ENCODE measurements around the gene HBD.
A peak's percentile ranks its signal among the peaks of the same experiment; 100 is the strongest.
"Not testable (repeated sequence)": the region's sequence is repeated elsewhere in the genome, so short reads cannot be mapped to it uniquely, and the experiment has no call there.

HBD gene

GRCh38 chr11:5234381-5234834, at the start of gene HBD:
Gene HBD (minus strand): TSS chr11:5234483. CDS start chr11:5234433, 50 bp downstream.
- DNase-seq: peak; percentile 23

- DNase-seq: no peak
These were observed 49.6 kb upstream of the HBD start for GRCh38 chr11:5283882-5284281.

GRCh38 chr11:5283086-5283485, 48.8 kb upstream of the HBD start:
- DNase-seq: no peak

- no peak for DNase-seq
These were observed 48.3 kb upstream of the HBD start for GRCh38 chr11:5282628-5283027.

- DNase-seq: no peak
These were observed 47.3 kb upstream of the HBD start for GRCh38 chr11:5281596-5281995.

- peak; percentile 97 for DNase-seq
These were observed 46.4 kb upstream of the HBD start for GRCh38 chr11:5280582-5281102.

GRCh38 chr11:5279471-5280090, 45.3 kb upstream of the HBD start:
- DNase-seq: peak; percentile 8

GRCh38 chr11:5277807-5278382, 43.6 kb upstream of the HBD start:
- DNase-seq: peak; percentile 21

- no peak for DNase-seq
These were observed 42.4 kb upstream of the HBD start for GRCh38 chr11:5276697-5277096.

- DNase-seq: no peak
These were observed 41.3 kb upstream of the HBD start for GRCh38 chr11:5275369-5276110.

- DNase-seq: peak; percentile 8
These were observed 40.1 kb upstream of the HBD start for GRCh38 chr11:5274395-5274794.

GRCh38 chr11:5272395-5273017, 38.2 kb upstream of the HBD start:
- no peak for DNase-seq

GRCh38 chr11:5269715-5270147, 35.4 kb upstream of the HBD start, which contains the start of gene HBE1:
Gene HBE1 (minus strand): TSS chr11:5269945. CDS start chr11:5269890, 55 bp downstream.
- DNase-seq: no peak

- DNase-seq: no peak
These were observed 32.8 kb upstream of the HBD start for GRCh38 chr11:5267033-5267563.

GRCh38 chr11:5266609-5267008, 32.3 kb upstream of the HBD start:
- no peak for DNase-seq

- no peak for DNase-seq
These were observed 31.5 kb upstream of the HBD start for GRCh38 chr11:5265832-5266231.

GRCh38 chr11:5258543-5259262, 24.4 kb upstream of the HBD start:
- no peak for DNase-seq

- no peak for DNase-seq
These were observed 23.0 kb upstream of the HBD start for GRCh38 chr11:5257296-5257695.

GRCh38 chr11:5254646-5255413, 20.5 kb upstream of the HBD start, which contains the start of gene HBG2:
Gene HBG2 (minus strand): TSS chr11:5254781. CDS start chr11:5254728, 53 bp downstream.
- DNase-seq: not testable (repeated sequence)

- DNase-seq: not testable (repeated sequence)
These were observed 19.7 kb upstream of the HBD start for GRCh38 chr11:5254023-5254422.

GRCh38 chr11:5253440-5253839, 19.2 kb upstream of the HBD start:
- DNase-seq: not testable (repeated sequence)

Measured in fibroblast of upper back skin (primary cell).